Effector CD4-positive, alpha-beta T cell (primary cell): ENCODE measurements around the gene CHST13. TPM values are rescaled to one million over a fixed set of nuclear protein-coding genes. Genes with fewer than 3 reads are reported as not detected.
A peak's percentile ranks its signal among the peaks of the same experiment; 100 is the strongest.

Experiments used
- DNase-seq: peaks from one replicate; pipeline ENCODE4 v3.0.0-alpha.2; 2020
- total RNA-seq: gene quantifications from one replicate; lab custom pipeline; 2026; lab: John Stamatoyannopoulos, UW

Gene CHST13
- not detected for total RNA-seq

GRCh38 chr3:126523745-126524428 is at the start of gene CHST13:
TSS of gene CHST13 (plus strand) at chr3:126524155. CDS start at chr3:126524333, 178 bp downstream.
- DNase-seq = no peak

DNA sequence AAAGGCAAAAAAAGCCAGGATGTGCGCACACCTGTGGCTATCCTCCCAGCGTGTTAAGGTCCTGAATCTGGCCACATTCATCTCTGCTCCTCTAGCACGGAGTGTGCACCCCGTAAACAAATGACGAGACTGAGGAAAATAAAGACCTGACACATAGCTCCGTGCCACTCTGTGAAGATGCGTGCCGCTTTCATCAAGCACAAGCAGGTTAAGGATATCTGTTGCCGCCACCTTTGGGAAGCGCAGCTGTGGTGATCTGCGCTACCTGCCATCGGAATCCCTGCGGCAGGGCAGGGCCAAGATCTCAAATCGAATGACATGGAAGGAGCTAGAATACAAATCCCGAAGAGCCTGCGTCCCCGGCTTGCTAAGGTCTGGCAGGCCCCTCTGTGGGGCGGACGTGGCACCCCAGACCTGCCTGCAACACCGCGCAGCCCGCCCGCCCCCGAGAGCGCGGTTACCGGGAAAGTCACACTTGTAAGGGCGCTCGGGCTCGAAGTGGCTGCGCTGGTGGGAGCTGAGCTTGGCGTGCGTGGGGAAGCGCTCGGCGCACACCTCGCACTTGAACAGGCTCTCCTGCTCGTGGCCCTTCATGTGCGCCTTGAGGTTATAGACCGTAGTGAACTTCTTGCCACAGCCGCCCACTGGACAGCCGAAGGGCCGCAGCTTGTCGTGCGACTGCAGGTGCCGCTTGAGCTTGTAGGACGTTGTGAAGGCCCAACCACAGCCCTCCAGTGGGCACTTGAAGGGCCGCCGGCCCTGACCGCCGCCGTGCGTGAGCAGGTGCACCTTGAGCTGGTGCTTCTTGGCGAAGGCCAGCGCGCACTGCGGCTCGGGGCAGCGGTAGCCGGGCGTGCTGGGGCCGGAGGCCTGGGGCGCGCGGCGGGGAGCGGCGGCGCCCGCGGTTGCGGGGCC is 49.2 kb upstream of the CHST13 start:
- peak; percentile 17 for DNase-seq

- peak; percentile 90 for DNase-seq
These were observed 48.4 kb upstream of the CHST13 start, which contains the start of gene ZXDC for GRCh38 chr3:126475413-126476114. TSS of gene ZXDC (minus strand) at chr3:126475891. CDS start at chr3:126475865, 26 bp downstream.

GRCh38 chr3:126476166-126477060 is 47.5 kb upstream of the CHST13 start:
- no peak for DNase-seq

DNA sequence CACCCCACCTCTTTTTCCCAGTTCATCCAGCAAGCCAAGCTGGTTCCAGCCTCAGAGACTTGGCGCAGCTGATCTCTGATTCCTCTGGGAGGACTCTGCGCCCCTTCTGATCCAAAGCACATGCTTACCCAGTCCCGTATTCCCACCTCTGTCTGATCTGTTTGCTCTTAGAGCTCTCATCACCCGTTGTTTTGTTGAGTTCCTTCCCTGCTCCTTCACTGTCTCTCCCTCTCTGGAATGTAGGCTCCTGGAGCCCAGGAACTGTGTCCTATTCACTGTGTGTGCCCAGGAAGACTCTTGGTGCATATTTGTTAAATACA is 46.9 kb upstream of the CHST13 start:
- no peak for DNase-seq

DNA sequence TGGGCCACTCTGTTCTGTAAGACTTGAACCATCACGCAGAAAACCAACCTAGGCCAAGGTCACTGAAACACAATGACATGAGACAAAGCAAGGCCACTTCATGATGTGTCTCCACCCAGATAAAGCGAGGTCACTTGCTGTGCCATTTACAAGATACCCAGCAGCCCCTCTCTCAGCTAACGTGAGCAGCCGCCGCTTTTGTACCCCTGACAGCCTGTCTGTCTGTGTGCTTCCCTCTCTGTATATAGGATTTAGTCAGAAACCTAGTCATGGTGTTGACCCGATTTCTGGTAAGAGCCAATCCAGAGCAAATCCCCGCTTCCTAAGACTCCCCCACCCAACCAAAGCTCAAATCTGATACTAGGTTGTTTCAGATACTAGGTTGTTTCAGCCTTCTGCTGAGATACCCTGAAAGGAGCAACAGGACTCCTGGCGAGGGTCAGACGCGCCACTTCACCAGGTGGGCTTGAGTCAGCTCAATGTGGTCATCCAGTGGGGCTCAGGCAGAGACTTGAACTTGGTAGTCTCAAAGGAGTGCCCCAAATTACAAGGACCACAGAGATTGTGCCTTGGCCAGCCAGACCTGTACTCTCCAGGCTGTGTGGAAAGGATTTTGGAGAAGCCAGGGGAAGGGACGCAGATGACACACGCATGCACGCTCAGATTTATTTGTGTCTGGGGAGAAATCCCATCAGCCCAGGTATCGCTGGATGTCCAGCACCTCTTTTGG is 45.2 kb upstream of the CHST13 start:
- no peak for DNase-seq

DNA sequence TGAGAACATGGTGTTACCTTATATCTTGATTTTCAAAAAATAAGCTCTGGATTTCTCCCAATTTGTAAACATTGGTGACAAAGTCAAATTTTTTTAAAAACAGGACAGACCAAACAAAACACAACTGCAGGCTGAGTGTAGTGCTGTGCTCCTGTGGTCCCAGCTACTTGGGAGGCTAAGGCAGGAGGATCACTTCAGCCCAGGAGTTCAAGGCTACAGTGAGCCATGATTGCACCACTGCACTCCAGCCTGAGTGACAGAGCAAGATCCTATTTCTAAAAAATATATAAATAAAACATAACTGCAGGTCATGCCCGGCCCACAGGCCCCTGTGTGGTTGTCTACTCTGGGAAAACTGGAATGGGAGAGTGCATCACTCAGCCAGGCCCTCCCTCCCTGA is 44.3 kb upstream of the CHST13 start:
- DNase-seq = no peak

GRCh38 chr3:126480206-126480605 is 43.7 kb upstream of the CHST13 start:
- DNase-seq = no peak

DNA sequence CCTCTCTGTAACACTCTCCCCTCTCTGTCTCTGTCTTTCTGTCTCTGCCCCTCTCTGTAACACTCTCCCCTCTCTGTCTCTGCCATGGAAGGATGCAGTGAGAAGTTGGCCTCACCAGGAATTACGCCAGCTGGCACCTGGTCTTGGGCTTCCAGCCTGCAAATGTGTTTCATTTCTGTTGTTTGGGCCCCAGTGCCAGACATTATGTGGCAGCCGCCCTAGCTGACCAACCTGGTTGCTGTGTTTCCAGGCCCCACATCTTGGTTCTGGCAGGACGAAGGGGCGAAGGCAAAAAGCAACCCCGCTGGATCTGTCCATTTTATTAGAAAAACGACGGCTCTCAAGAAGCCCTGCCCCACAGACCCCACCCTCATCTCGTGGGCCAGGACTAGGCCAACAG is 43.1 kb upstream of the CHST13 start:
- no peak for DNase-seq

GRCh38 chr3:126481808-126482502 is 42.0 kb upstream of the CHST13 start:
- no peak for DNase-seq

- DNase-seq = no peak
These were observed 41.3 kb upstream of the CHST13 start for GRCh38 chr3:126482503-126483255.

DNA sequence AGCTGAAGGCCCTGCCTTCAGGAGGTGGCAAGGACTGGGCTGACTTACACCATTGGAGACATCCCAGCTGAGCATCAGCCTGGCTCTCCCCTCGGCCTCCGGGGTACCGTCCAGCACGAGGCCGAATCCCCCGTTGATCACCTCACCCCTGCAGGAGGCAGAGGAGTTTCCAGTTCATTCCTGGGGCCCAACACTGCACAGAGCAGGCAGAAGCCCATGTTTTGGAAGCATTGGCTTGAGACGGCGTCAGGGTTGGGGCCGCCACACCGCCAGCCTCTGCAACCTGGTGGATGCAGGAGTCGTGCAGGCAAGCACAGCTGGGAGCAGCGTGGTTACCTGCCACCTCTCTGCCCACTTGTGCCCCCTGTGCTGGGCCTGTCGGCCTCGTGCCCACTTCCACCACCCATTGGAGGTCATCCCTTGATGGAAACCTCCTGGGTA is 40.6 kb upstream of the CHST13 start:
- DNase-seq = no peak

DNA sequence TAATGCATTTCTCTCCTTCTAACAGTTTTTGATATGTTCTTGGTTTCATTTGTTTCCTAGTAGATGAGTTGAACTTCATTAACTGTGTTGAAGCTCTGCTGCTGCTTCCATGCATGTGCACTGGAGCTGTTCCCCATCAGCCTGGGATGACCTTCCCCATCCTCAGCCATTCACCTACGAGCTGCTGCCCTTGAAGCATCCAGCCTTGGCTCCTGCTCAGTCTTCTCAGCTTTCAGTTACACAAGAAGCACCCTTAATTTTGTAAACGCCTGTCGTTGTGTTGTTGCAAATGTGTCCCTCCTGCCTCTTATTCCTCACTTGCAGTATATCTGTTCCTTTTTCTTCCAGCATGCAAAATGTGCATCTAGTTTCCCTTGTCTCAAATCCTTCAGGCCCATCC is 39.8 kb upstream of the CHST13 start:
- no peak for DNase-seq

GRCh38 chr3:126484662-126485061 is 39.3 kb upstream of the CHST13 start:
- DNase-seq = no peak

GRCh38 chr3:126485176-126485897 is 38.6 kb upstream of the CHST13 start:
- no peak for DNase-seq

GRCh38 chr3:126485956-126486355 is 38.0 kb upstream of the CHST13 start:
- no peak for DNase-seq

- no peak for DNase-seq
These were observed 37.6 kb upstream of the CHST13 start for GRCh38 chr3:126486360-126486847.

DNA sequence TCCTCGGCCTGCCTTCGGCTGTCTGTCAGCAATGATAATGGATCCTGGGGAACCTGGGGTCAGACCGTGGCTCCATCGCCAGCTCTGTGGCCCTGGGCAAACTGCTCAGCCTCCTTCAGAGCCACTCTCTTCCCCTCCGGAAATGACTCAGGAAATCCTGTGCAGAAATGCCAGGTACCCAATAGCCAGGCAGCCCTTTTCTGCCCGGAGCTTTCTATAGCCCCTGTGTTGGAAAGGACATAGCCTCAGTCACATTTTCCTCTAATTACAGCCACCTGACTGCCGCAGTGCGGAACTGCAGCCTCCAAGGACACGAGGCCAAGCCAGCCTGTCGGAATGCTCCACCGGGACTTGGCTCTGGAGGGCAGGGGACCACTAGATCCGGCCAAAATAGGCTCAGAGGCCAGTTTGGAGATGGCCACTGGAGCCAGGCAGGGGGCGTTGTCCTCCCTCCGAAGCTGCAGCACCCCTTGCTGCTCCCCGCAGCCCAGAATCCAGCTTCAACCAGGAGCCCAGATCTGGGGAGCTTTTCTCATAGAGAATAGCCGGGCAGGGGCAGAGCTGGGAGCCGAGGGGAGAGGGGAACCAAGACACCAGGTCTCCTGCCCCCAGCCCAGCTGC is 36.7 kb upstream of the CHST13 start:
- no peak for DNase-seq

- DNase-seq = no peak
These were observed 35.8 kb upstream of the CHST13 start for GRCh38 chr3:126488185-126488584.
